T-helper 1 cell treated with Interleukin-12 subunit alpha and Interleukin-12 subunit beta and Interleukin-4 antibody, amounts not matched to agents 30 μg/mL and 1 μg/mL, for 36 hours (primary cell): ENCODE results near the gene SLC22A23.
"Not testable (repeated sequence)": the region's sequence is repeated elsewhere in the genome, so short reads cannot be mapped to it uniquely, and the experiment has no call there.

ENCODE experiments used
- H3K27ac Mint-ChIP-seq: one replicate; pipeline ENCODE4 v1.8.0; 2021; ENCODE audit warnings: mild to moderate bottlenecking, mixed read lengths
- H3K27me3 Mint-ChIP-seq: one replicate; pipeline ENCODE4 v1.8.0; 2021; ENCODE audit warnings: low read depth, mixed read lengths
- H3K36me3 Mint-ChIP-seq: one replicate; pipeline ENCODE4 v1.8.0; 2021; ENCODE audit warnings: low read depth, mixed read lengths
- H3K4me1 Mint-ChIP-seq: one replicate; pipeline ENCODE4 v1.8.0; 2021; ENCODE audit warnings: low read depth, mixed read lengths
- H3K4me3 Mint-ChIP-seq: one replicate; pipeline ENCODE4 v1.8.0; 2021; ENCODE audit warnings: mild to moderate bottlenecking, moderate library complexity, mixed read lengths
- H3K9me3 Mint-ChIP-seq: one replicate; pipeline ENCODE4 v1.8.0; 2021; ENCODE audit warnings: mixed read lengths

SLC22A23 gene

DNA sequence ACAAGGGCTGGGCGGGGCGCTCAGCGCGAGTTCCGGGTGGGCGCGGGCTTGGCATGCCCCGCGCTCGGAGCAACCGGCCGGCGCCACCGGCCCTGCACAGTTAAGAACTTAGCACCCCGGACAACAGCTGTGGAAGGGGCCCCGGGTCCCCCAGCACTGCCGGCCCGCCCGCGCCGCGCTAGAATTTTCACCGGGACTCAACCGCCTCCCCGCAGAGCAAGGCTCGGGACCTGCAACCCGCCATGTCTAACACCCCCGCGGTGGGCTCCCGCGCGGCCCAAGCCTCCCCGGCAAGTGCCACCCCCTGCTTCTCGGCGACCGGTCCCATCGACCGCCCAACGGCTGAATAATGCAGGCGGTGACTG is 203.3 kb downstream of the SLC22A23 start:
- H3K9me3 Mint-ChIP-seq = peaks cover 5% of the 10 kb centered on the region
- no peak overlapping the region for H3K27ac Mint-ChIP-seq
- peaks cover 40% of the 10 kb centered on the region for H3K27me3 Mint-ChIP-seq

DNA sequence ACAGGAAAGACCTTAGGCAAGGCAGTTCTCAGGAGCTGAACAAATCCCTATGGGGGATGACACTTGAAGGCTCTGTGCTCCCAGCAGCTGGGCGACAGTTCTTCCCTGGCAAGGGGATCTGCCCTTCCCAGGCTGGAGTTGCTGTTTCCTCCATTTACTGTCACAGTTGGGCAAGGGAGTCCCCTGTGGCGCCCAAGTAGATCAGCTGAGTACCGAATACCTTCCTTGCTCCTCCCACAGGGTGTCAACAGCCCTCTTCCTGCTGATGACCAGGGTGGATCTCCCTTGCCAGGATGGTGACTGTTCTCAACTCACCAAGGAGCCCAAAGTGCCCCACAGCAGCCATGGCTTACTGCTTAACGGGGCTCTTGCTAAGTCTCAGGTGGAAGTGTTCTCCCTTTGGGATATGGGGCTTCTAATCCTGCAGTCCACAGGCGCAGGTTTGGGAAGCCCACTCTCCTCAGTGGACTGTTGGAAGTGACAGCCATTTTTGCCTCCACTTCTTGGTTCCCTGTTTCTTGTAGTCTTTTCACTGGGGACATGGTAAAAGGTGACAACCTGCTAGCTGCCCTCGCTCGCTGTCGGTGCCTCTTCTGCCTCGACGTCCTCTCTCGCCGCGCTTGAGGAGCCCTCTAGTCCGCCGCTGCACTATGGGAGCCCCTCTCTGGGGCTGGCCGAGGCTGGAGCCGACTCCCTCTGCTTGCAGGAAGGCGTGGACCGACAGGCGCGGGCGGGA is 203.8 kb downstream of the SLC22A23 start:
- Mint-ChIP-seq H3K4me1 (peaks cover 9% of the 10 kb centered on the region), H3K4me3 (no peak overlapping the region), H3K27ac (no peak overlapping the region), H3K9me3 (peaks cover 5% of the 10 kb centered on the region), H3K27me3 (peaks cover 45% of the 10 kb centered on the region), H3K36me3 (no peaks in the 10 kb centered on the region)

More for the DNA sequence above, 203.3 kb downstream of the SLC22A23 start:
- H3K4me1 Mint-ChIP-seq = peaks cover 9% of the 10 kb centered on the region
- no peak overlapping the region for H3K4me3 Mint-ChIP-seq
- no peaks in the 10 kb centered on the region for H3K36me3 Mint-ChIP-seq

DNA sequence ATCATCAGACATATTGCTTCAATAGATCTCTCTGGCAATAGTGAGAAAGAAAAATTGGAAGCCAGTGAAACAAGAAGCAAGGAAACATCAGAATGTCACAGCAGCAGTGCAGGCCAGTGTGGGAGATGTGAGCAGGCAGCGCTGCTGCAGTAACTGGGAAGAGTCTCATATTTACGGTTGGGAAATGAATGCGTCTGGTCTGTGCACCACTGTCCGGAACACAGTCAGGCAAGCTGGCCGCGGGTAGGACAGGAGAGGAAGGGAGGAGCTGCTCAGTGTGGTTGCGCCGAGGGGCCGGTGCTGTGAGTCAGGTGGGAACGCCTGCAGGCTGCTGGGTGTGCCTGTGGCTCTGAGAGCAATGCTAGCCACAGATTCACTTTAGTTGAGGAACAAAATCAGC is 204.5 kb downstream of the SLC22A23 start:
- Mint-ChIP-seq H3K4me1 (peaks cover 9% of the 10 kb centered on the region), H3K27me3 (peaks cover 49% of the 10 kb centered on the region), H3K36me3 (no peaks in the 10 kb centered on the region), H3K4me3 (no peak overlapping the region), H3K27ac (no peak overlapping the region), H3K9me3 (peaks cover 5% of the 10 kb centered on the region)

- peaks cover 48% of the 10 kb centered on the region for H3K27me3 Mint-ChIP-seq
- no peaks in the 10 kb centered on the region for H3K36me3 Mint-ChIP-seq
- no peak overlapping the region for H3K4me3 Mint-ChIP-seq
These were observed 205.2 kb downstream of the SLC22A23 start for GRCh38 chr6:3251462-3252314.

DNA sequence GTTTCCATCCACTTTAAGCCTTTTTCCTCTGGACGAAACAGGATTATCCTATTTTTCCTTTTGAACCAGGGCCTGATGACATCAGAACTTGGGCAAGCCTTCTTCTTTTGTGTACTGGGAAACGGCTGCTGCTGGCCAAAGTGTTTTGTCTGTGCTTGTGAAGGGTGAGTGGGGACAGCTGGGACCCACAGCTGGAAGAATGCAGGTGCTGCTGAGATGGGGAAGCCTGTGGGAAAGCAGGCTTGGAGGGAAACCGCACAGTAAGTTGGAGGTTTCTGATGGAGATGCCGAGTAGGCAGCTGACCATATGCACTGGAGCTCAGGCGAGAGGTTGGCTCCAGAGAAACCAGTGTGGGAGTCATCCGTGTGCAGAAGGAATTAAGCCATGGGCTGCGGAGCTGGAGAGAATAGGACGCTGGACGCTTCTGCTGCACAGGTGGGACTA is 206.6 kb downstream of the SLC22A23 start:
- peaks cover 9% of the 10 kb centered on the region for H3K4me1 Mint-ChIP-seq
- H3K36me3 Mint-ChIP-seq = no peaks in the 10 kb centered on the region
- peaks cover 5% of the 10 kb centered on the region for H3K9me3 Mint-ChIP-seq
- H3K27ac Mint-ChIP-seq = no peak overlapping the region
- no peak overlapping the region for H3K4me3 Mint-ChIP-seq
- peaks cover 43% of the 10 kb centered on the region for H3K27me3 Mint-ChIP-seq

More at GRCh38 chr6:3251462-3252314, 205.2 kb downstream of the SLC22A23 start:
- H3K4me1 Mint-ChIP-seq = peaks cover 9% of the 10 kb centered on the region
- H3K9me3 Mint-ChIP-seq = peaks cover 5% of the 10 kb centered on the region
- no peak overlapping the region for H3K27ac Mint-ChIP-seq

- H3K4me1 Mint-ChIP-seq = peaks cover 9% of the 10 kb centered on the region
- H3K27me3 Mint-ChIP-seq = peaks cover 41% of the 10 kb centered on the region
- H3K36me3 Mint-ChIP-seq = no peaks in the 10 kb centered on the region
- no peak overlapping the region for H3K27ac Mint-ChIP-seq
- H3K4me3 Mint-ChIP-seq = no peak overlapping the region
- H3K9me3 Mint-ChIP-seq = peaks cover 5% of the 10 kb centered on the region
These were observed 207.0 kb downstream of the SLC22A23 start for GRCh38 chr6:3249821-3250220.

DNA sequence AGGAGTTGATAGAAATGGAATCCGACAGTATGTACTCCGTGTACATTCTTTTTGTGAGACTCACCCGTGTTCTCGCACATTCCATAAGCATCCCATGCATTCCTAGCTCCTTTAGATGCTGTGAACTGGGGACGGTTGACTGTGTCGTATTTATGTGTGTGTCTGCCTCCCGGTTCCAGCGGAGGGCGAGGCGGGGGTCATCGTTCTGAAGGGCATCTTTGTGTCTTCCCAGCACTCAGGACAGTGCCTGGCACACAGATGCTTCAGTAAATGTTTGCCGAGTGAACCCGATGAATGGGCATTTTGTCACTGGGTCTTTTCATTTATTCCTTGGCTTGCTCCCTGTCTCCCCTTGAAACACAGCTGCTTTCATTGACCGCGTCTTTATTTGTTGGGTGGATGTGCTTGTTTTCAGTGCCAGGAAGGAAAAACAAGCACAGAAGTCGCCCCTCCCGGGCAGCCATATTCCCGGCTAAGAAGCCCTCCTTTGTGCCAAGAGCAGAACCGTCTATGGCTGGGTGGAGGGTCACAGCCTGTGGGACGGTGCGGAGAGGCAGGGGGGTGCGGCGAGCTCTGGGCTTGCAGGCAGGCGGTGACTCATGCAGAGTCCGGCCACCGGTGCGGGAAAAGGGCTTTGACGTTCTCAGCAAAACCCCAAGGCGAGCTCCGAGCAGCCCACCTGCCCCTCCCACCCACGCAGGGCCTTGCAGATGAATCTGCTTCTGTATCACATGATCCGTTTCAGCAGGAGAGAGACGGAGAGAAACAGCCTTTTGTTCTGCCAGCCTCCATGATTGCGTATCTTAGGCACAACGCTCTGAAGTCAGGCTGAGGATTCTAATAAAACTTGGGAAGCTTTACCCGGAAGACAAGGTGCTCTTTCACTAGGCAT is 209.3 kb downstream of the SLC22A23 start:
- H3K4me1 Mint-ChIP-seq = peaks cover 9% of the 10 kb centered on the region
- H3K27ac Mint-ChIP-seq = no peak overlapping the region
- no peaks in the 10 kb centered on the region for H3K9me3 Mint-ChIP-seq
- H3K36me3 Mint-ChIP-seq = no peaks in the 10 kb centered on the region
- H3K4me3 Mint-ChIP-seq = no peak overlapping the region
- peaks cover 57% of the 10 kb centered on the region for H3K27me3 Mint-ChIP-seq

DNA sequence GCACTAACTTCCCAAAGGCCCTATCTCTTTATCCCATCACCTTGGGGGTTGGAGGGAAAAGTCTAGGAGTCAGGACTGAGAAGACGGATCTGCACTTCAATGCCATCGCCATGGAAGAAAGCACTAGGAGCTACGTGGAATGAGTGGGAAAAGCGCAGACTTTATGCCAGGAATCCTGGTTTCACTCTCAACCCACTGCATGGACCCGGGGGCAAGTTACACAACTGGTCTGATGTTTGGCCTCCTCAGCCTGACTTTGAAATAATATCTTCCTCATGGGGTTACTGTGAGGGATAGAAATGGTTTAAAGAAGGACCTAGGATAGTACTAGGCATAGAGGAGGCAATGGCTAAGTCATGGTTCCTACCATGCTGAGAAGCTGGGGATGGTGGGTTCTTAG is 211.6 kb downstream of the SLC22A23 start:
- Mint-ChIP-seq H3K4me3 (no peak overlapping the region), H3K27ac (no peak overlapping the region), H3K27me3 (peaks cover 49% of the 10 kb centered on the region), H3K36me3 (no peaks in the 10 kb centered on the region), H3K9me3 (no peaks in the 10 kb centered on the region), H3K4me1 (no peaks in the 10 kb centered on the region)

GRCh38 chr6:3244832-3245161 is 212.1 kb downstream of the SLC22A23 start:
- not testable (repeated sequence) for H3K4me3 Mint-ChIP-seq, H3K27ac Mint-ChIP-seq, H3K4me1 Mint-ChIP-seq, H3K36me3 Mint-ChIP-seq, H3K9me3 Mint-ChIP-seq
- peaks cover 49% of the 10 kb centered on the region for H3K27me3 Mint-ChIP-seq

- Mint-ChIP-seq H3K4me1 (no peaks in the 10 kb centered on the region), H3K36me3 (no peaks in the 10 kb centered on the region), H3K27me3 (peaks cover 44% of the 10 kb centered on the region)
These were observed 212.6 kb downstream of the SLC22A23 start for GRCh38 chr6:3244003-3244831.

GRCh38 chr6:3242768-3243167 is 214.1 kb downstream of the SLC22A23 start:
- Mint-ChIP-seq H3K9me3 (no peaks in the 10 kb centered on the region), H3K27me3 (peaks cover 46% of the 10 kb centered on the region), H3K4me3 (no peak overlapping the region), H3K27ac (no peak overlapping the region), H3K36me3 (no peaks in the 10 kb centered on the region), H3K4me1 (no peaks in the 10 kb centered on the region)

More at GRCh38 chr6:3244003-3244831, 212.6 kb downstream of the SLC22A23 start:
- no peaks in the 10 kb centered on the region for H3K9me3 Mint-ChIP-seq
- no peak overlapping the region for H3K4me3 Mint-ChIP-seq
- H3K27ac Mint-ChIP-seq = no peak overlapping the region

DNA sequence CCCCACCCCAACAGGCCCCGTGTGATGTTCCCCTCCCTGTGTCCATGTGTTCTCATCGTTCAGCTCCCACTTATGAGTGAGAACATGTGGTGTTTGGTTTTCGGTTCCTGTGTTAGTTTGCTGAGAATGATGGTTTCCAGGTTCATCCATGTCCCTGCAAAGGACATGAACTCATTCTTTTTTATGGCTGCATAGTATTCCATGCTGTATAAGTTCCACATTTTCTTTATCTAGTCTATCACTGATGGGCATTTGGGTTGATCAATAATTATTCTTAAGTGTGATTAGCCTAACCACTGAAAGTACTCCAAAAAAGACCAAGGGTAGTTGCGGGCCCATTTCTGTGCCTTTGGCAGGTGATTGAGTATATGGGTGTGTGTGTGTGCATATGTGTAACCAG is 215.1 kb downstream of the SLC22A23 start:
- not testable (repeated sequence) for H3K36me3 Mint-ChIP-seq, H3K4me1 Mint-ChIP-seq, H3K4me3 Mint-ChIP-seq, H3K9me3 Mint-ChIP-seq, H3K27ac Mint-ChIP-seq
- H3K27me3 Mint-ChIP-seq = peaks cover 47% of the 10 kb centered on the region

DNA sequence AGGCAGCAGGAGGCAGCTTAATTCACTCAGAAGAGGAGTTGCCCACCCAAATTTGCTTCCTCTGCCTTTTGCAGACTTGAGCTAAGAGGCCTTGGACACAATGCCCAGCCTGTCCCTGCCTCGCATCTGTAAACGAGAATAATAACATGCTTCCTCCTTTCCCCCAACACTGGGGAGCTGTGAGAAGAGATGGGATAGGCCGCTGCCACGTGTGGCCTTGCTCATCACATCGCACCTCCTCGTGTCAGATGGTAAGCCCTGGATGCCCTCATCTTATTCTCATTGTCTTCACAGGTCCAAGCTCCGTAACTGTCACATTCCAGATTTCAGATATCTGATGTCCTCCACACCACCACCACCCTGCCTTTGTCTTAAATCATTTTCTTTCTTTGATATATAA is 216.3 kb downstream of the SLC22A23 start:
- H3K27me3 Mint-ChIP-seq = peaks cover 52% of the 10 kb centered on the region
- no peak overlapping the region for H3K27ac Mint-ChIP-seq
- H3K36me3 Mint-ChIP-seq = no peaks in the 10 kb centered on the region
- no peak overlapping the region for H3K4me3 Mint-ChIP-seq
- H3K9me3 Mint-ChIP-seq = no peaks in the 10 kb centered on the region
- no peaks in the 10 kb centered on the region for H3K4me1 Mint-ChIP-seq
